GM23248 (cell line): Measurements from ENCODE around the gene EDN3.

Experiments used
- EZH2 ChIP-seq: fragments of 200-600 bp; sonication (generic); IDR thresholded peaks from 2 replicates; pipeline ENCODE4 v1.6.1; 2018; ENCODE audit warnings: antibody characterized with exemption, mild to moderate bottlenecking; ENCODE audit not compliant: insufficient read depth, poor library complexity, severe bottlenecking
- EZH2phosphoT487 ChIP-seq: fragments of 200-600 bp; sonication (generic); IDR thresholded peaks from 2 replicates; pipeline ENCODE4 v1.6.1; 2018; ENCODE audit warnings: antibody characterized with exemption, moderate library complexity, mild to moderate bottlenecking, low read depth; ENCODE audit not compliant: insufficient read depth

- TF ChIP-seq EZH2phosphoT487 = no peak
- no peak for TF ChIP-seq EZH2
Measured at GRCh38 chr20:59299945-59300332, 472 bp upstream of the EDN3 start.
